SK-N-MC (cell line): ENCODE measurements around the gene APOL2.

Experiments used
- EZH2 ChIP-seq: fragments of 200-600 bp; sonication (generic); IDR thresholded peaks from one replicate; pipeline ENCODE4 v1.6.1; 2017; ENCODE audit warnings: antibody characterized with exemption
- FOXP2 ChIP-seq: optimal IDR thresholded peaks from 2 replicates; pipeline ENCODE3; 2011; ENCODE audit warnings: mild to moderate bottlenecking, moderate library complexity; ENCODE audit not compliant: insufficient read depth; ENCODE audit errors: extremely low read length, control extremely low read depth
- POLR2AphosphoS5 ChIP-seq: IDR thresholded peaks from 2 replicates; pipeline ENCODE4 v1.6.1; 2012; ENCODE audit warnings: mild to moderate bottlenecking, low read depth, low read length, borderline replicate concordance

- no peak for TF ChIP-seq POLR2AphosphoS5
- TF ChIP-seq EZH2, result no peak
- TF ChIP-seq FOXP2, result no peak
These were observed 15.8 kb downstream of the APOL2 start for GRCh38 chr22:36223504-36223903.
